GM12878 (cell line): ENCODE measurements around the gene BRME1. TPM values are rescaled to one million over a fixed set of nuclear protein-coding genes. Genes with fewer than 3 reads are reported as not detected.

ENCODE experiments used
- ATAC-seq: fragments of 200-7000 bp; cut with Tn5 transposase; 3 replicates; pipeline ENCODE4 v1.9.1; 2020; ENCODE audit warnings: mild to moderate bottlenecking, moderate library complexity
- BruUV-seq: library from RNA; stranded (reverse); fragments of 400-500 nt; replicated peaks from 2 replicates; lab custom pipeline; 2021; lab: Mats Ljungman, UMichigan
- CTCF ChIA-PET: fragments of 300-600 bp; sonication (Branson Sonifier 250); formaldehyde crosslinking; extraction: SDS; loops from one replicate; lab custom pipeline; 2021; ENCODE audit warnings: inconsistent platforms; lab: Yijun Ruan, JAX
- POLR2A ChIA-PET: fragments of 350-600 bp; formaldehyde crosslinking; extraction: SDS; loops from one replicate; lab custom pipeline; 2021; ENCODE audit warnings: inconsistent platforms; lab: Charles Lee
- RAD21 ChIA-PET: fragments of 300-600 bp; sonication (Branson Sonifier 250); formaldehyde crosslinking; loops from one replicate; lab custom pipeline; 2023; ENCODE audit warnings: antibody characterized with exemption; ENCODE audit not compliant: unreplicated experiment; lab: Charles Lee
- SMC1A ChIA-PET: fragments of 300-600 bp; sonication (Branson Sonifier 250); formaldehyde crosslinking; loops from one replicate; lab custom pipeline; 2023; ENCODE audit not compliant: unreplicated experiment, uncharacterized antibody; lab: Charles Lee
- DNase-seq: peaks from one replicate; pipeline ENCODE4 v3.0.0-alpha.2; 2011; ENCODE audit warnings: low read depth, low spot score
- FAIRE-seq: peaks from 3 replicates; lab custom pipeline; 2011; peaks lifted over from hg19 to GRCh38; lab: Jason Lieb, UNC
- H2AFZ ChIP-seq: 2 replicates; pipeline ENCODE4 v1.6.0; 2011; ENCODE audit warnings: low read depth, low read length, control low read depth; ENCODE audit not compliant: control insufficient read depth
- H3K27ac ChIP-seq: 2 replicates; pipeline ENCODE4 v1.5.1; 2011; ENCODE audit warnings: control low read depth; ENCODE audit not compliant: control insufficient read depth, insufficient read depth
- H3K27me3 ChIP-seq, 2 experiments: replicated peaks in 1 of 2; 2 replicates each; pipeline versions ENCODE4 v1.6.0 to v1.6.1; 2011; ENCODE audit warnings: low read length in 1 of 2; ENCODE audit not compliant: control insufficient read depth in 2 of 2, insufficient read depth in 2 of 2
- H3K36me3 ChIP-seq, 2 experiments: 2 replicates each; pipeline ENCODE4 v1.5.1; 2011; ENCODE audit warnings: low read length in 1 of 2; ENCODE audit not compliant: control insufficient read depth in 2 of 2, insufficient read depth in 2 of 2
- H3K4me1 ChIP-seq: 2 replicates; pipeline ENCODE4 v1.6.1; 2011; ENCODE audit warnings: mild to moderate bottlenecking, low read length, moderate library complexity, mixed read lengths; ENCODE audit not compliant: control insufficient read depth, insufficient read depth
- H3K4me2 ChIP-seq: 2 replicates; pipeline ENCODE4 v1.6.0; 2011; ENCODE audit warnings: control low read depth; ENCODE audit not compliant: control insufficient read depth, insufficient read depth
- H3K4me3 ChIP-seq: fragments of 200-600 bp; sonication (generic); 2 replicates; pipeline ENCODE4 v1.5.1; 2016
- H3K79me2 ChIP-seq: 2 replicates; pipeline ENCODE4 v1.6.0; 2011; ENCODE audit warnings: low read length; ENCODE audit not compliant: control insufficient read depth, insufficient read depth
- H3K9ac ChIP-seq: 2 replicates; pipeline ENCODE4 v1.8.0; 2011; ENCODE audit warnings: low read length, control low read depth, mixed read lengths; ENCODE audit not compliant: control insufficient read depth, insufficient read depth
- H3K9me3 ChIP-seq: replicated peaks from 3 replicates; pipeline ENCODE4 v1.5.1; 2011; ENCODE audit warnings: mild to moderate bottlenecking, low read length; ENCODE audit not compliant: control insufficient read depth, insufficient read depth
- H4K20me1 ChIP-seq: 2 replicates; pipeline ENCODE4 v1.6.0; 2011; ENCODE audit not compliant: control insufficient read depth, insufficient read depth
- ATF2 ChIP-seq: IDR thresholded peaks from 2 replicates; pipeline ENCODE4 v1.6.1; 2012; ENCODE audit warnings: low read length, inconsistent platforms
- BMI1 ChIP-seq: fragments of 450-650 bp; IDR thresholded peaks from 2 replicates; pipeline ENCODE4 v1.6.1; 2016; ENCODE audit warnings: mild to moderate bottlenecking, moderate library complexity, borderline replicate concordance
- FOS ChIP-seq: IDR thresholded peaks from 3 replicates; pipeline ENCODE4 v1.6.1; 2011; ENCODE audit warnings: borderline replicate concordance; ENCODE audit not compliant: insufficient read length; ENCODE audit errors: extremely low read depth
- GATAD2B ChIP-seq: fragments of 450-650 bp; conservative IDR thresholded peaks from 2 replicates; pipeline ENCODE4 v1.6.1; 2017; ENCODE audit warnings: low read depth, mild to moderate bottlenecking, moderate library complexity
- HDAC2 ChIP-seq: fragments of 200-600 bp; sonication (generic); IDR thresholded peaks from 2 replicates; pipeline ENCODE4 v1.6.1; 2017
- NFIC ChIP-seq: IDR thresholded peaks from 2 replicates; pipeline ENCODE4 v1.6.1; 2012; ENCODE audit warnings: low read depth, mild to moderate bottlenecking, inconsistent platforms, low read length, moderate library complexity
- NFXL1 ChIP-seq: fragments of 450-650 bp; IDR thresholded peaks from 2 replicates; pipeline ENCODE4 v1.6.1; 2017; ENCODE audit warnings: antibody characterized with exemption, mild to moderate bottlenecking, borderline replicate concordance
- NR2C1 ChIP-seq: fragments of 450-650 bp; IDR thresholded peaks from 2 replicates; pipeline ENCODE4 v1.6.1; 2017; ENCODE audit warnings: antibody characterized with exemption, mild to moderate bottlenecking, moderate library complexity
- RAD51 ChIP-seq: fragments of 450-650 bp; IDR thresholded peaks from 2 replicates; pipeline ENCODE4 v1.6.1; 2016; ENCODE audit warnings: moderate library complexity, mild to moderate bottlenecking, inconsistent platforms
- ZNF274 ChIP-seq: IDR thresholded peaks from one replicate; pipeline ENCODE4 v1.8.0; 2011; ENCODE audit not compliant: insufficient read length, insufficient read depth
- WGBS: methylation state at CpG from one replicate; pipeline ENCODE4 v1.1.6; 2016; ENCODE audit warnings: low lambda C conversion rate; ENCODE audit not compliant: insufficient replicate concordance, insufficient coverage; ENCODE audit errors: missing lambda C conversion rate; 5-methylcytosine and 5-hydroxymethylcytosine counted together
- in situ Hi-C: fragments of 300-500 bp; cut with MboI; formaldehyde crosslinking; loops from 9 replicates; pipeline ENCODE4 v1.14.3; 2018; ENCODE audit warnings: mixed read lengths
- intact Hi-C: fragments of 100-400 bp; cut with micrococcal nuclease; formaldehyde crosslinking; loops from one replicate; pipeline ENCODE4 v1.14.2; 2022; ENCODE audit not compliant: unreplicated experiment
- polyA plus RNA-seq, 11 experiments: library from polyadenylated mRNA; depleted of rRNA in 4 of 11; unstranded in 6 of 11; stranded (reverse) in 5 of 11; fragments of >200 nt; fragmentation: Nextera tagmentation in 4 of 11; fragmentation: Illumina TruSeq in 1 of 11; extraction: Ambion mirVana in 4 of 11; extraction: Trizol in 1 of 11; gene quantifications; 1 replicate in 1 of 11; 2 replicates in 10 of 11; pipeline versions ENCODE4 v1.2.1 to v1.2.3, GENCODE V29; 2011 to 2016; ENCODE audit warnings: inconsistent platforms in 2 of 11, missing spikeins in 2 of 11, low read depth in 1 of 11
- total RNA-seq, 4 experiments: library from RNA; depleted of rRNA in 3 of 4; stranded (reverse); fragments of >200 nt in 3 of 4; fragmentation: Illumina TruSeq in 1 of 4; extraction: Trizol in 1 of 4; gene quantifications; 2 replicates each; pipeline versions ENCODE4 v1.2.1 to v1.2.3, GENCODE V29; 2013 to 2021
- TF ChIP-seq, protein P1 (sequence below): IDR thresholded peaks from 2 replicates; pipeline ENCODE4 v1.6.1; 2011; ENCODE audit warnings: borderline replicate concordance, low read depth, mild to moderate bottlenecking, moderate library complexity, low read length; ENCODE audit not compliant: insufficient read depth, poor library complexity, severe bottlenecking

The BRME1 gene
- total and polyA plus RNA-seq, 10 of the 15 experiments (the other 5 are each of a cell fraction or from before 2014, with no cell fraction given) = 0.07 to 2.2 (median 1.1) TPM; not detected in 1

- Histone ChIP-seq H3K9ac (no peak overlapping the region), H3K4me1 (no peaks in the 10 kb centered on the region), H3K27ac (no peak overlapping the region), H3K9me3 (no peaks in the 10 kb centered on the region), H3K4me3 (no peak overlapping the region; the same call in 1 of the 2 replicates), H4K20me1 (no peaks in the 10 kb centered on the region), H3K27me3 (no peaks in the 10 kb centered on the region), H2AFZ (no peak overlapping the region), H3K4me2 (no peak overlapping the region), H3K36me3 (no peaks in the 10 kb centered on the region), H3K79me2 (no peaks in the 10 kb centered on the region)
- in situ Hi-C loops (no loop called here), intact Hi-C loops (no loop called here)
- TF ChIP-seq NFIC (no peak), RAD51 (no peak), ATF2 (no peak), ZNF274 (no peak), NR2C1 (no peak), FOS (no peak), HDAC2 (no peak), NFXL1 (no peak), BMI1 (no peak), GATAD2B (no peak)
- TF ChIP-seq, protein P1, sequence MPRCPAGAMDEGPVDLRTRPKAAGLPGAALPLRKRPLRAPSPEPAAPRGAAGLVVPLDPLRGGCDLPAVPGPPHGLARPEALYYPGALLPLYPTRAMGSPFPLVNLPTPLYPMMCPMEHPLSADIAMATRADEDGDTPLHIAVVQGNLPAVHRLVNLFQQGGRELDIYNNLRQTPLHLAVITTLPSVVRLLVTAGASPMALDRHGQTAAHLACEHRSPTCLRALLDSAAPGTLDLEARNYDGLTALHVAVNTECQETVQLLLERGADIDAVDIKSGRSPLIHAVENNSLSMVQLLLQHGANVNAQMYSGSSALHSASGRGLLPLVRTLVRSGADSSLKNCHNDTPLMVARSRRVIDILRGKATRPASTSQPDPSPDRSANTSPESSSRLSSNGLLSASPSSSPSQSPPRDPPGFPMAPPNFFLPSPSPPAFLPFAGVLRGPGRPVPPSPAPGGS = no peak
- BruUV-seq = no TSS peak
- CTCF ChIA-PET = interaction anchor here (1.1 to 1.8 kb wide), 3 partner anchors 10 to 98 kb away, joined by 3 to 12 read pairs (median 3); partner anchors contain the start of gene C19orf53
- SMC1A ChIA-PET = interaction anchor here (0.9 to 1.8 kb wide), 4 partner anchors 188 to 274 kb away, joined by 3 to 4 read pairs (median 3); no protein-coding TSS in a partner anchor
- RAD21 ChIA-PET = interaction anchor here (0.6 to 3.1 kb wide), 7 partner anchors 10 to 707 kb away, joined by 3 to 13 read pairs (median 4); no protein-coding TSS in a partner anchor
- FAIRE-seq (no peak), DNase-seq (no peak), ATAC-seq (no peak)
- WGBS = 35% methylated on average over 5 of the region's 5 CpGs
- POLR2A ChIA-PET = interaction anchor here (0.6 to 0.8 kb wide), 4 partner anchors 10 to 244 kb away, joined by 3 to 5 read pairs (median 4); no protein-coding TSS in a partner anchor
Measured at GRCh38 chr19:13872339-13872694, 33.6 kb downstream of the BRME1 start.
